ENCODE data around the gene CALR.

DNA sequence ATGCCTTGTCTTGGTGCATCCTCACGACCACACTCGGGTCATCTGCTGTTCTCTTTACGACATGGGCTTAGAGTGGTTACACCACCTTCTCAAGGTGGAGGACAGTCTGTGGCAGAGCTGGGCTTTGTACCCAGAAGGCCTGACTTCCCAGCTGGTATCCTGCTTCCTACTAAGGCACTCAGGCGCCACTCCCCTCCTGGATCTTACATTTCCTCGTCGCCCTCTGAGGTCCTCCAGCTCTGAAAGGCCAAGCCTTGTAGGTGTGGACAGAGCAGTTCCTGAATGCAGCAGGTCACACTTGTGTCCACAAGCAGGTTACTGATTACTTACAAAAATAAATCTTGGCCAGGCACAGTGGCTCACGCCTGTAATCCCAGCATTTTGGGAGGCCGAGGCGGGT lies 31.2 kb upstream of the CALR start:
- TF ChIP-seq, protein P1, sequence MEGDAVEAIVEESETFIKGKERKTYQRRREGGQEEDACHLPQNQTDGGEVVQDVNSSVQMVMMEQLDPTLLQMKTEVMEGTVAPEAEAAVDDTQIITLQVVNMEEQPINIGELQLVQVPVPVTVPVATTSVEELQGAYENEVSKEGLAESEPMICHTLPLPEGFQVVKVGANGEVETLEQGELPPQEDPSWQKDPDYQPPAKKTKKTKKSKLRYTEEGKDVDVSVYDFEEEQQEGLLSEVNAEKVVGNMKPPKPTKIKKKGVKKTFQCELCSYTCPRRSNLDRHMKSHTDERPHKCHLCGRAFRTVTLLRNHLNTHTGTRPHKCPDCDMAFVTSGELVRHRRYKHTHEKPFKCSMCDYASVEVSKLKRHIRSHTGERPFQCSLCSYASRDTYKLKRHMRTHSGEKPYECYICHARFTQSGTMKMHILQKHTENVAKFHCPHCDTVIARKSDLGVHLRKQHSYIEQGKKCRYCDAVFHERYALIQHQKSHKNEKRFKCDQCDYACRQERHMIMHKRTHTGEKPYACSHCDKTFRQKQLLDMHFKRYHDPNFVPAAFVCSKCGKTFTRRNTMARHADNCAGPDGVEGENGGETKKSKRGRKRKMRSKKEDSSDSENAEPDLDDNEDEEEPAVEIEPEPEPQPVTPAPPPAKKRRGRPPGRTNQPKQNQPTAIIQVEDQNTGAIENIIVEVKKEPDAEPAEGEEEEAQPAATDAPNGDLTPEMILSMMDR (IDR thresholded peaks at IDR 0.05): no peak
- TF ChIP-seq POLR2A (IDR thresholded peaks at IDR 0.05): no peak
